Muscle of arm (tissue), 12 donors: ENCODE measurements around the gene PRMT3. TPM values are rescaled to one million over a fixed set of nuclear protein-coding genes. Genes with fewer than 3 reads are reported as not detected.
"Not testable (repeated sequence)": the region's sequence is repeated elsewhere in the genome, so short reads cannot be mapped to it uniquely, and the experiment has no call there.

ENCODE experiments used
- DNase-seq: peaks from one replicate; pipeline ENCODE4 v3.0.0-alpha.2; 2013
- polyA plus RNA-seq, 12 donors: library from polyadenylated mRNA; unstranded; fragments of 120-200 nt; gene quantifications; one replicate each; pipeline ENCODE4 v1.2.1, GENCODE V29; 2013; ENCODE audit not compliant: insufficient read length in 12 of 12

PRMT3 gene
- polyA plus RNA-seq, 12 donors, result 9.7 to 13.6 (median 11.6) TPM; not detected in 1

- DNase-seq, result no peak
Measured at GRCh38 chr11:20453657-20454316, 66.3 kb downstream of the PRMT3 start.

GRCh38 chr11:20457001-20457799 lies 69.7 kb downstream of the PRMT3 start:
- DNase-seq, result no peak

GRCh38 chr11:20457934-20458680 lies 70.6 kb downstream of the PRMT3 start:
- no peak for DNase-seq

DNA sequence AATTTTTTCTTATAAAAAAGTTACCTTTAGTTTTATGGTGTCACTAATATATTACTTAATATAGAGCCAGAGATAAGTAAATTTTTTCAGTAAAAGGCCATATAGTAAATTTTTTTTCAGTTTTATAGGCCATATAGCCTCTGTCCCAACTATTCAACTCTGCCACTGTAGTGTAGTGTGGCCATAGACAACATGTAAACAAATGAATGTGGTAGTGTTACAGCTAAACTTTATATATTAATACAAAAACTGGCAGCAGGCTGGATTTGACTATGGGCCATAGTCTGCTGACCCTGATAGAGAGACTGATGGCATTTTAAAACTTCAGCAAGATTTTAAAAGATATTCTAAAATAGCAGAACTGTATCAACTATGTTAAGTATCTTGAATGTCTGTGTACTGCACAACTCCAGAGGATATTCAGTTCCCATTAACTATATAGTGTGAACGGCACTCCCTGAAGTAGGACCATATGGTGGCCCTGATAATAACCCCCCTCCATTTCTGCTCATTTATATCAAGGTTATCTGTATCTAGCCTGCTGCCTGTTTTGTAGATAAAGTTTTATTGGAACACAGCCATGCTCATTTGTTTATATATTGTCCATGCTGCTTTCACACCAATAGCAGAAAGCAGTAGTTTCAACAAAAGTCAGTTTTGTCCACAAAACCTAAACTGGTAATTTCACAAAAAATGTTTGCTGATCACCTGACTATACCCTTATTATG lies 71.6 kb downstream of the PRMT3 start:
- no peak for DNase-seq

GRCh38 chr11:20459865-20460264 lies 72.3 kb downstream of the PRMT3 start:
- no peak for DNase-seq

- DNase-seq, result no peak
Measured at GRCh38 chr11:20464518-20464917, 77.0 kb downstream of the PRMT3 start.

- DNase-seq, result no peak
Measured at GRCh38 chr11:20467487-20468185, 80.1 kb downstream of the PRMT3 start.

GRCh38 chr11:20470348-20470747 lies 82.8 kb downstream of the PRMT3 start:
- no peak for DNase-seq

GRCh38 chr11:20471929-20472328 lies 84.4 kb downstream of the PRMT3 start:
- DNase-seq, result not testable (repeated sequence)

DNA sequence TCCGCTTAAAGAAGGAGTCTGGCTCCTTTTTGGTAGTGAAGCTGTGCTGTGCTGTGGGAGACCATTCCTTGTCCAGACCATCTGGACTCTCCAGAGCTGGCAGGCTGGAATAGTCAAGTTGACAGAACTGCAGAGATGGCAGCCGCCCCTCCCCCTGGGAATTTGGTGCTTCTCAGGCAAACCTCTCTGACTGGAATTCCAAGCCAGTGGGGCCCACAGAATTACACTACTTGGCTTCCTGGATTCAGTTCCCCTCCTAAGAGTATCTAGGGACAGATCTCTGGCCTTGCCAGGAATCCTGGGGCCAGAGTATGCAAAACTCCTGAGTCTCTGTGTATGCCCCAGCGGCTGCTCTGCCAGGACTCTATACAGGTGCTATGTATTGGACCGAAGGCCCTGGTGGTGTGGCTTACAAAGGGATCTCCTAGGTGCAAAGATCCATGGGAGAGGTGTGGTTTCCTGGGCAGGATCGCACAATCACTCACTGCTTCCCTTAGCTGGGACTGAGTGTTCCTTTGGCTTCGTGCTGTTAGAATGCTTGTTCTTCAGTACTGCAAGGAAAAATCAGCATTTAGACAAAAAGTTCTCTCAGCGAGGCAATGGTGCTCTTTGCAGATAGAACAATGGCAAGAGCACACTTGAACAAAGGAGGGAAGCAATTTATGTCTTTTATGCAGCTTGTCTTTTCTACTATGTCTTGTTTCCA lies 86.8 kb downstream of the PRMT3 start:
- DNase-seq, result no peak

DNA sequence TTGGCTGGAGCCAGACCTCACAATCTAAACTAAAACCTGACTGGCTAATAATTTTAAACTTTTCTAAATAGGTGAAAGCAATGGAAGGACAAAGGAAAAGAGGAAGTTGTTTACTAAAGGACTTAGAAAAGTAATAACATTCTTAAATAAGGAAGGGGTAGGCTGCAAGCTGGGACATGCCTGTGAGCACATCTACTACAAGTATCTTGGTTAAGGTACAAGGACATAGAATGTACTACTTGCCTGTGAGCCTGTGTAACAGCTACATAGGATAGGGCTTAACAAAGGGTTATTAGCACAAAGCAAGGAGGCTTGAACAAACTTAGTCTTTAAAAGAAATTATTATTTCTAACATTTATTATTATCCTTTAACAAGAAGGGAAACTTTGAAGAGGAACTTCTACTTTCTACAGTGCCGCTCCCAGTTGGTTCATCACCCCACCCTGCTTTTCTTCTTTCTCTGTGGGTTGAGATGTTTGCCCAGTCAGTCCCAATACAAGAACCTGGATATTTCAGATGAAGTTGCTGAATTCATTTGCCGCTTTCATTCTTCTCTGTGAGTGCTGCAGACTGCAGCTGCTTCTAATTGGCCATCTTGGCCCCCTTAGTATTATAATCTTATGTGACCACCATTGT lies 87.5 kb downstream of the PRMT3 start:
- no peak for DNase-seq

DNA sequence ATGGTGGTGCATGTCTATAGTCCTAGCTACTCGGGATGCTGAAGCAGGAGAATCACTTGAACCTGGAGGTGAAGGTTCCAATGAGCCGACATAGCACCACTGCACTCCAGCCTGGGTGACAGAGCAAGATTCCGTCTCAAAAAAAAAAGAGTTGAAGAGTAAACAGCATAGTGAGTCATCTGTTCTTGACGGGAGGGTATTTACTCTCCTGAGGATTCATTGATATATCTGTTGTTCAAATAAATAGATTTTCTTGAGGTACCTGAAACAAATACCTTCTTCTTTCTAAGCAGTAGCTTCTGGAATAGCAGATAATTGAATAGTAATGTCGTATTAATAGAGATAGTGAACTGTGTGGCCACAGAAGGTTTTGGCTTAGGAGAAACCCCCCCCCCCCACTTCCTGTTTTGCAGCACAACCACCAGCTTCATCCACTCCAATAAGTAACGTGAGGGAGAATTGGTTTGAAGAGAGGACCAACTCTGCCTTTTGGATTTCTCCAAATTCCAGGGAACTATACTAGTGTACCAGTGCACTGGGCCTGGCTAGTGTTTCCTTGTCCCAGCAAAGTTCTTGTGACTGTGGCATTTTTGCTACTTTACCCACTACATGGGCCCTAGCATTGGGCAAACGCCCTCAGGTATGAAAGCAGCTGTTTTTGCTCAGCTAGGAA lies 90.0 kb downstream of the PRMT3 start:
- no peak for DNase-seq

DNA sequence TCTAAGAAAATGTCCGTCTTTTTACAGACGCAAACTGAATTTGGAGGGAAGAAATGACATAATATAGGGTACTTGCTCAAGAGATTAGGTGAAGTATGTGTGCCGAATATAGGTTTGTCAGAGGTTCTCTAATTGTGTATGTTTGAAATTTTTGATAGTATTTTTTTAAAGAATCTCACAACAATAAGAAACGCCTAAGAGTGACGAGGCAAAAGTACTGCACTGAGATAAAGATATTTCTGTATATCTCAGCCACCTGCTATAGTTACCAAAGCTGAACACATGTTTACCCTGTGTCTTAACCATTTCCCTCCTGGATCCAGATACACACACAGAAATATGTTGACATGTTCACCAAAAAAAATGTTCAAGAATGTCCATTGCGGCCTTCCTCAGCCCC lies 92.0 kb downstream of the PRMT3 start:
- DNase-seq, result no peak

DNA sequence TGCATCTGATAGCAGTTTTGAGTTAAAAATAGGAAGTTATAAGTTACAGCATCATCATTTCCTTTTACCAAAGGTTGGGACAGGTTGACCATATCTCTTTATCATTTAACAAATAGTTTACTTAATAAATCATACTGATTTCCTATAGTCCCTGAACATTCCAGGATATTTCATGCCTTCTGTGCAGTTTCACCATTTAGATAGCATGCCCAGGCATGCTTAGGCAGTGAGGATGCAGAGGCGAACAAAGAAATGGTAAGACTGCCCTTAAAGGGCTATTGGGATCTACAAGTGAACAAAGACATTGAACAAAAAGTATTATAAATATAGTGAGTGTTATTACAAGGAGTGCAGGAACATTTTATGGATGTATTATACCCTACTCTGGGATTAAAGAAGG lies 96.4 kb downstream of the PRMT3 start:
- DNase-seq, result no peak

DNA sequence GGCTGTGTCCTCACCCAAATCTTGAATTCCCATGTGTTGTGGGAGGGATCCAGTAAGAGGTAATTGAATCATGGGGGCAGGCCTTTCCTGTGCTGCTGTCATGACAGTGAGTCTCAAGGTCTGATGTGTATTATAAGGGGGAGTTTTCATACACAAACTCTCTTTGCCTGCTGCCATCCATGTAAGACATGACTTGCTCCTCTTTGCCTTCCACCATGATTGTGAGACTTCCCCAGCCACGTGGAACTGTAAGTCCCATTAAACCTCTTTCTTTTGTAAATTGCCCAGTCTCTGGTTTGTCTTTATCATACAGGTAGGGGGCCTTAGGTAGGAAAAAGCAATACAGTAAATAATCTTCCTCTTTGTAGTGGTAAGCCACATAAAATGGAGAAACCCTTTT lies 96.9 kb downstream of the PRMT3 start:
- not testable (repeated sequence) for DNase-seq

DNA sequence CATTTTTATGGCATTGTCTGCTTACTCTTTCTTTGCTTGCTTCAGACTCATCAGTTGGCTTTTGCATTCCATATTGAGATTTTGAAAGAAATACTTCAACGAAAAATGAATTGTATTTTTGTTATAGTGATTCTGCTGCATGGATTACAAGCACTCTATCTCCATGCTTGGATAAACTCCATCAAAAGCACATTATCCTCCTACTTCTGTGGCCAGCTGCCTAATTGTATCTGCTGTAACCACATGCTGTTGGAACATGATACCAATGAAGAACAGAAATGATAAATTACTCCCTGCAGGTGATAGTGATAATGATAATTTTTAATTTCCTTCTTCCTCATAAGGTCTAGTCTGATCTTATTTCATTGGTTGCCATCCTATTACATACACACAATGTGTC lies 100.8 kb downstream of the PRMT3 start:
- no peak for DNase-seq

- no peak for DNase-seq
Measured at GRCh38 chr11:20489948-20490347, 102.4 kb downstream of the PRMT3 start.

- DNase-seq, result no peak
Measured at GRCh38 chr11:20493340-20493739, 105.8 kb downstream of the PRMT3 start.

DNA sequence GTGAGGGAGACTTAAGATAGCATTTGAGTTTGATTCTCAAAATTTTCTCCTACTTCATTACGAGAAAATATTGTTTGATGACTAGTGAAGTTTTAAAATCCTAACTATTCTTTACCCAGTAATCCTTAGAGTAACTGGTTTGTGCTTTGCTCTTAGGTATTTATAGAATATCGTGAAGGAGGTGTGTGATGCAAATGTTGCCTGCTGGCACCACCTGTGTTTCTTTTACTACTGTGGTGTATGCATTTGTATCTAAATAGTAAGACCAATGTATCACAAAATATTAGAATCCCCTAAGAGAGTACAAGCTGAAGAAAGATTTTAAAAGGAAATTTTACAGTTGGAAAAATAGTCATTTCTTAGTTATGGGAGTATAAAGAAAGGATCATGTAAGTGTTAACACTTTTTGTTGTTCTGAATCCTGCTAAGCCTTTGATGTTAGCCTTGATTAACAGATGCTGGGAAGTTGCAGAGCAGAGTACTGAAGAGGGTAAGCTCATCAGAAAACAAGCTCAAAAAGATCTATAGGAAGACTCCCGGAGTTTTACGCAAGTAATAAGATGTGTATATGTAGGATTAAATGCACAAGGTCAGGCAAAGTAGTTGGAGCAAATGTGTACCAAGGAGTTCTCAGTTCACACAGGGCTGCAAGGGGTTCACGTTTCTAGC lies 109.7 kb downstream of the PRMT3 start:
- no peak for DNase-seq
